ENCODE measurements around the gene KIF17.
A peak's percentile ranks its signal among the peaks of the same experiment; 100 is the strongest.
"Not testable (repeated sequence)": the region's sequence is repeated elsewhere in the genome, so short reads cannot be mapped to it uniquely, and the experiment has no call there.

Gene KIF17

GRCh38 chr1:20680269-20680668 is 37.5 kb downstream of the KIF17 start:
- Histone ChIP-seq H3K27ac (replicated peaks; ENCODE audit: low read length) (no peak overlapping the region), H3K4me3 (ENCODE audit: low read length in 2 of 2) (no peak overlapping the region), H2AK5ac (ENCODE audit: low read depth, low read length) (no peak overlapping the region), H3K27me3 (ENCODE audit: control insufficient read depth in 3 of 3, insufficient read depth in 3 of 3, low read depth in 1 of 3, low read length in 3 of 3) (no peaks in the 10 kb centered on the region), H3K4me1 (ENCODE audit: control insufficient read depth in 2 of 2, insufficient read depth in 1 of 2, low read depth in 1 of 2, low read length in 2 of 2) (no peaks in the 10 kb centered on the region), H2BK120ac (ENCODE audit: low read depth, low read length) (no peak overlapping the region), H3K4ac (ENCODE audit: low read length) (no peak overlapping the region), H3K9me3 (replicated peaks in 1 of 2; ENCODE audit: control insufficient read depth in 2 of 2, insufficient read depth in 1 of 2, low read depth in 1 of 2, low read length in 2 of 2) (no peaks in the 10 kb centered on the region), H2AFZ (ENCODE audit: low read length) (no peak overlapping the region), H3K23ac (ENCODE audit: low read depth, low read length, poor library complexity) (no peak overlapping the region), H3K79me1 (ENCODE audit: low read depth, low read length) (no peaks in the 10 kb centered on the region), H3K9ac (ENCODE audit: low read depth, low read length, poor library complexity) (no peak overlapping the region), H4K8ac (ENCODE audit: low read depth, low read length) (no peak overlapping the region), H2BK15ac (ENCODE audit: low read length) (no peak overlapping the region), H2BK12ac (ENCODE audit: low read length) (no peak overlapping the region), H3K14ac (ENCODE audit: low read length) (no peak overlapping the region), H3K4me2 (ENCODE audit: insufficient read depth, low read length, poor library complexity, severe bottlenecking) (no peak overlapping the region), H2BK5ac (ENCODE audit: low read length) (no peak overlapping the region), H3K36me3 (replicated peaks in 1 of 2; ENCODE audit: control insufficient read depth in 2 of 2, insufficient read depth in 2 of 2, low read length in 2 of 2) (peaks cover 0 to 3% of the 10 kb centered on the region in 2 donors), H3K18ac (ENCODE audit: low read length) (no peak overlapping the region), H4K91ac (ENCODE audit: low read depth, low read length, poor library complexity) (no peak overlapping the region)
- DNase-seq (ENCODE audit: low spot score) = no peak
- no CpG with 5 or more reads among the region's 5 CpGs for WGBS, 2 donors (ENCODE audit: extremely low coverage in 2 of 2, insufficient read length in 2 of 2, insufficient replicate concordance in 1 of 2)

DNA sequence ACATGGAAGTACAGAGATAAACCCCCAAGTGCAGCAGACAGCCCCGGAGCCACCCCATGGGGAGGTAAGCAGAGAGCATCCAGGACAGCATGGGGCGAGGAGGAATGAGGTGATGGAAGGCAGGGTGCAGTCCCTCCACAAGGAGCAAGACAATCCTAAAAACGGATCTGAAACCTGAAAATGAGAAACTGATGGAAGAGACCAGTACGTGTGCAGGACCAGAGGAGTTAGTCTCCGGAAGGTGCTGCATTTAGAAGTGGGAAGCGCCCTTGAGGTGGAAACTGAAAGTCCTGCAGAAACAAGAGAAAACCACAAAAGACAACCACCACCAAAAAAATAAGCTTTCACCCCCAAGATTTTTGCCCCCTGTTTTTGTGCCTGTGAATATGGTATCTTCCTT is 39.2 kb downstream of the KIF17 start:
- Histone ChIP-seq H3K27ac (replicated peaks; ENCODE audit: low read length) (no peak overlapping the region), H4K91ac (ENCODE audit: low read depth, low read length, poor library complexity) (no peak overlapping the region), H3K4me1 (ENCODE audit: control insufficient read depth in 2 of 2, insufficient read depth in 1 of 2, low read depth in 1 of 2, low read length in 2 of 2) (no peaks in the 10 kb centered on the region), H3K18ac (ENCODE audit: low read length) (no peak overlapping the region), H3K9ac (ENCODE audit: low read depth, low read length, poor library complexity) (no peak overlapping the region), H3K14ac (ENCODE audit: low read length) (no peak overlapping the region), H3K4me3 (ENCODE audit: low read length in 2 of 2) (no peak overlapping the region), H3K4me2 (ENCODE audit: insufficient read depth, low read length, poor library complexity, severe bottlenecking) (no peak overlapping the region), H2AFZ (ENCODE audit: low read length) (no peak overlapping the region), H2AK5ac (ENCODE audit: low read depth, low read length) (no peak overlapping the region), H2BK120ac (ENCODE audit: low read depth, low read length) (no peak overlapping the region), H2BK5ac (ENCODE audit: low read length) (no peak overlapping the region), H3K79me1 (ENCODE audit: low read depth, low read length) (no peaks in the 10 kb centered on the region), H2BK12ac (ENCODE audit: low read length) (no peak overlapping the region), H2BK15ac (ENCODE audit: low read length) (no peak overlapping the region), H3K9me3 (replicated peaks in 1 of 2; ENCODE audit: control insufficient read depth in 2 of 2, insufficient read depth in 1 of 2, low read depth in 1 of 2, low read length in 2 of 2) (no peaks in the 10 kb centered on the region), H4K8ac (ENCODE audit: low read depth, low read length) (no peak overlapping the region), H3K27me3 (ENCODE audit: control insufficient read depth in 3 of 3, insufficient read depth in 3 of 3, low read depth in 1 of 3, low read length in 3 of 3) (no peaks in the 10 kb centered on the region), H3K23ac (ENCODE audit: low read depth, low read length, poor library complexity) (no peak overlapping the region), H3K4ac (ENCODE audit: low read length) (no peak overlapping the region), H3K36me3 (replicated peaks in 1 of 2; ENCODE audit: control insufficient read depth in 2 of 2, insufficient read depth in 2 of 2, low read length in 2 of 2) (peaks cover 0 to 2% of the 10 kb centered on the region in 2 donors)
- no peak for DNase-seq (ENCODE audit: low spot score)
- WGBS, 2 donors (ENCODE audit: extremely low coverage in 2 of 2, insufficient read length in 2 of 2, insufficient replicate concordance in 1 of 2) = no CpG with 5 or more reads among the region's 6 CpGs

- H3K27ac ChIP-seq (replicated peaks; ENCODE audit: low read length); H3K4ac ChIP-seq (ENCODE audit: low read length); H2BK5ac ChIP-seq (ENCODE audit: low read length); H3K9me3 ChIP-seq (replicated peaks in 1 of 2; ENCODE audit: control insufficient read depth in 2 of 2, insufficient read depth in 1 of 2, low read depth in 1 of 2, low read length in 2 of 2); H2BK120ac ChIP-seq (ENCODE audit: low read depth, low read length); H2AK5ac ChIP-seq (ENCODE audit: low read depth, low read length); H3K4me2 ChIP-seq (ENCODE audit: insufficient read depth, low read length, poor library complexity, severe bottlenecking); H2BK12ac ChIP-seq (ENCODE audit: low read length); H3K4me3 ChIP-seq (ENCODE audit: low read length in 2 of 2); H4K8ac ChIP-seq (ENCODE audit: low read depth, low read length); H3K27me3 ChIP-seq (ENCODE audit: control insufficient read depth in 3 of 3, insufficient read depth in 3 of 3, low read depth in 1 of 3, low read length in 3 of 3); H3K23ac ChIP-seq (ENCODE audit: low read depth, low read length, poor library complexity); H2AFZ ChIP-seq (ENCODE audit: low read length); H4K91ac ChIP-seq (ENCODE audit: low read depth, low read length, poor library complexity); H3K79me1 ChIP-seq (ENCODE audit: low read depth, low read length); H3K14ac ChIP-seq (ENCODE audit: low read length); H3K18ac ChIP-seq (ENCODE audit: low read length); H3K4me1 ChIP-seq (ENCODE audit: control insufficient read depth in 2 of 2, insufficient read depth in 1 of 2, low read depth in 1 of 2, low read length in 2 of 2); DNase-seq (ENCODE audit: low spot score); H3K9ac ChIP-seq (ENCODE audit: low read depth, low read length, poor library complexity); H3K36me3 ChIP-seq (replicated peaks in 1 of 2; ENCODE audit: control insufficient read depth in 2 of 2, insufficient read depth in 2 of 2, low read length in 2 of 2); H2BK15ac ChIP-seq (ENCODE audit: low read length): not testable (repeated sequence)
- WGBS, 2 donors (ENCODE audit: extremely low coverage in 2 of 2, insufficient read length in 2 of 2, insufficient replicate concordance in 1 of 2) = no CpG with 5 or more reads among the region's 11 CpGs
Measured at GRCh38 chr1:20673626-20674025, 44.2 kb downstream of the KIF17 start.

DNA sequence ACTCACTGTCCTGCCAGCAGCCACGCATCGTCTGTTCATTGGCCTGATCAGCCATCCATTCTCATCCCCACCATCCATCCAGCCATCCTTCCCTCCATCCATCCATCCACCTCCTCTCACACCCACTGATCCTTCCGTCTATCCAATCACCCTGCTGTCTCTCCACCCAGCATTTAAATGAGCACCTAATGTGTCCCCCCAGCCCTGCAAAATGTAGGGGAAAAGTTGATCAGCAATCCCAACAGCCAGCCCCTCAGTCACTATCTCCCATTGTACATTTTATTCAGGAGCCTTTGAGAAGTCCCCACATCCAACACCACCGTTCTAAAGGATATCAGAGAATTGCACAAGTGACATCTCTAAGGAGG is 45.6 kb downstream of the KIF17 start:
- Histone ChIP-seq H3K23ac (ENCODE audit: low read depth, low read length, poor library complexity) (no peak overlapping the region), H3K27me3 (ENCODE audit: control insufficient read depth in 3 of 3, insufficient read depth in 3 of 3, low read depth in 1 of 3, low read length in 3 of 3) (no peaks in the 10 kb centered on the region), H3K4me3 (ENCODE audit: low read length in 2 of 2) (no peak overlapping the region), H3K4me2 (ENCODE audit: insufficient read depth, low read length, poor library complexity, severe bottlenecking) (no peak overlapping the region), H2BK5ac (ENCODE audit: low read length) (no peak overlapping the region), H3K27ac (replicated peaks; ENCODE audit: low read length) (no peak overlapping the region), H2BK12ac (ENCODE audit: low read length) (no peak overlapping the region), H3K36me3 (replicated peaks in 1 of 2; ENCODE audit: control insufficient read depth in 2 of 2, insufficient read depth in 2 of 2, low read length in 2 of 2) (peaks cover 0 to 2% of the 10 kb centered on the region in 2 donors), H3K18ac (ENCODE audit: low read length) (no peak overlapping the region), H3K79me1 (ENCODE audit: low read depth, low read length) (no peaks in the 10 kb centered on the region), H3K4me1 (ENCODE audit: control insufficient read depth in 2 of 2, insufficient read depth in 1 of 2, low read depth in 1 of 2, low read length in 2 of 2) (peaks cover 0 to 5% of the 10 kb centered on the region in 2 donors), H4K91ac (ENCODE audit: low read depth, low read length, poor library complexity) (no peak overlapping the region), H2BK15ac (ENCODE audit: low read length) (no peak overlapping the region), H3K9me3 (replicated peaks in 1 of 2; ENCODE audit: control insufficient read depth in 2 of 2, insufficient read depth in 1 of 2, low read depth in 1 of 2, low read length in 2 of 2) (peaks cover 0 to 3% of the 10 kb centered on the region in 2 donors), H3K4ac (ENCODE audit: low read length) (no peak overlapping the region), H2AK5ac (ENCODE audit: low read depth, low read length) (no peak overlapping the region), H4K8ac (ENCODE audit: low read depth, low read length) (no peak overlapping the region), H3K14ac (ENCODE audit: low read length) (no peak overlapping the region), H2AFZ (ENCODE audit: low read length) (no peak overlapping the region), H2BK120ac (ENCODE audit: low read depth, low read length) (no peak overlapping the region), H3K9ac (ENCODE audit: low read depth, low read length, poor library complexity) (peak overlapping the region; percentile 45)
- WGBS, 2 donors (ENCODE audit: extremely low coverage in 2 of 2, insufficient read length in 2 of 2, insufficient replicate concordance in 1 of 2) = no CpG with 5 or more reads among the region's 4 CpGs
- DNase-seq (ENCODE audit: low spot score) = no peak
